Stimulated activated naive B cell treated with anti-CD40 and anti-IgM and Interleukin-4, amounts not matched to agents 10 μg/mL and 1 μg/mL and 100 μg/mL, for 72 hours (primary cell): ENCODE results near the gene MAVS.

Experiments
- ATAC-seq, 2 donors: fragments of 150-1000 bp; cut with Tn5 transposase; replicated peaks; 2 replicates each; pipeline ENCODE4 v1.10.0; 2021; ENCODE audit warnings: moderate library complexity in 1 of 2
- DNase-seq: peaks from one replicate; pipeline ENCODE4 v3.0.0; 2021
- H3K27ac Mint-ChIP-seq: one replicate; pipeline ENCODE4 v1.8.0; 2022; ENCODE audit warnings: mild to moderate bottlenecking, mixed read lengths
- H3K27me3 Mint-ChIP-seq, 2 donors: one replicate each; pipeline ENCODE4 v1.8.0; 2022; ENCODE audit warnings: mixed read lengths in 2 of 2
- H3K36me3 Mint-ChIP-seq, 2 donors: one replicate each; pipeline ENCODE4 v1.8.0; 2022; ENCODE audit warnings: mixed read lengths in 2 of 2, mild to moderate bottlenecking in 1 of 2
- H3K4me1 Mint-ChIP-seq, 2 donors: one replicate each; pipeline ENCODE4 v1.8.0; 2022; ENCODE audit warnings: mixed read lengths in 2 of 2, mild to moderate bottlenecking in 1 of 2
- H3K4me3 Mint-ChIP-seq, 2 donors: one replicate each; pipeline ENCODE4 v1.8.0; 2022; ENCODE audit warnings: mild to moderate bottlenecking in 2 of 2, mixed read lengths in 2 of 2, moderate library complexity in 1 of 2
- H3K9me3 Mint-ChIP-seq, 2 donors: one replicate each; pipeline ENCODE4 v1.8.0; 2022; ENCODE audit warnings: mixed read lengths in 2 of 2, mild to moderate bottlenecking in 1 of 2

MAVS gene

GRCh38 chr20:3854462-3854871 lies 7.8 kb downstream of the MAVS start:
- no peaks in the 10 kb centered on the region for H3K9me3 Mint-ChIP-seq
- H3K4me1 Mint-ChIP-seq = peaks cover 6 to 13% of the 10 kb centered on the region in 2 donors
- no peaks in the 10 kb centered on the region for H3K27me3 Mint-ChIP-seq
- H3K27ac Mint-ChIP-seq = no peak overlapping the region
- H3K36me3 Mint-ChIP-seq = peaks cover 26 to 39% of the 10 kb centered on the region in 2 donors
- ATAC-seq (no peak), DNase-seq (no peak)
- H3K4me3 Mint-ChIP-seq = no peak overlapping the region

DNA sequence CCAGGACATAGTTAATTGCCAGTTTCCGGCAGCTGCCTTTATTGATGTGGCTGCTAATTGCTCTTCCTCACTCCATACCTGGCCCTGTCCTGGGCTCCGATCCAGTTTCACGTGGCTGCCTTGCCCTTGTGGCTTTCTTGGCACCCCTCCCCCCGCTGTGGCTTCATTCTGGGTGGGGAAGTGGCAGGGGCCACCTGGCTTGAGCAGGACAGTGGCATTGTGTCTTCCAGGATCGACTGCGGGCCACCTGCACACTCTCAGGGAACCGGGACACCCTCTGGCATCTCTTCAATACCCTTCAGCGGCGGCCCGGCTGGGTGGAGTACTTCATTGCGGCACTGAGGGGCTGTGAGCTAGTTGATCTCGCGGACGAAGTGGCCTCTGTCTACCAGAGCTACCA lies 10.8 kb downstream of the MAVS start:
- Mint-ChIP-seq H3K4me1 (peaks cover 6 to 18% of the 10 kb centered on the region in 2 donors), H3K27ac (no peak overlapping the region), H3K27me3 (no peaks in the 10 kb centered on the region), H3K4me3 (no peak overlapping the region), H3K36me3 (peaks cover 49 to 54% of the 10 kb centered on the region in 2 donors), H3K9me3 (no peaks in the 10 kb centered on the region)
- ATAC-seq (no peak), DNase-seq (no peak)

GRCh38 chr20:3858689-3859088 lies 12.1 kb downstream of the MAVS start:
- H3K36me3 Mint-ChIP-seq = peaks cover 61 to 67% of the 10 kb centered on the region in 2 donors
- H3K4me1 Mint-ChIP-seq = peaks cover 17 to 31% of the 10 kb centered on the region in 2 donors
- H3K9me3 Mint-ChIP-seq = no peaks in the 10 kb centered on the region
- H3K27ac Mint-ChIP-seq = no peak overlapping the region
- H3K4me3 Mint-ChIP-seq = no peak overlapping the region
- no peak for ATAC-seq
- no peaks in the 10 kb centered on the region for H3K27me3 Mint-ChIP-seq
- no peak for DNase-seq

GRCh38 chr20:3861191-3861590 lies 14.6 kb downstream of the MAVS start:
- Mint-ChIP-seq H3K36me3 (peaks cover 63 to 67% of the 10 kb centered on the region in 2 donors), H3K27me3 (no peaks in the 10 kb centered on the region), H3K4me3 (no peak overlapping the region), H3K27ac (no peak overlapping the region), H3K4me1 (peaks cover 15 to 27% of the 10 kb centered on the region in 2 donors), H3K9me3 (no peaks in the 10 kb centered on the region)
- no peak for ATAC-seq
- DNase-seq = no peak

DNA sequence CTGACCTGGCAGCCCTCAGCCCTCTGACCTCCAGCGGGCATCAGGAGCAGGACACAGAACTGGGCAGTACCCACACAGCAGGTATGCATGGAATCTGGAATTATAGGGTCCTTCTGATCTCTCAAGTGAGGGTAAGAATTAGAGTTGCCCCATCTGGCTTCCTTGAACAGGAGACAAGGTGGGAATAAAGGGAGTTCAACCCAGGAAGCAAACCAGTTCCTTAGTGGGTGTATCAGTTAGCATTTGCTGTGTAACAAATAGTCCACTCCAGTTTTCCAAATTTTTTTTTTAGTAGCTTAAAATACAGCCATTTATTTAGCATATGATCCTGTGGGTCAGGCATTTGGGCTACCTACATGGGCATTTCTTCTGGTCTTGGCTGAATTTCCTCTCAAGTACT lies 15.7 kb downstream of the MAVS start:
- H3K36me3 Mint-ChIP-seq = peaks cover 60 to 66% of the 10 kb centered on the region in 2 donors
- no peaks in the 10 kb centered on the region for H3K27me3 Mint-ChIP-seq
- no peaks in the 10 kb centered on the region for H3K9me3 Mint-ChIP-seq
- peak overlapping the region; percentile 88 for H3K27ac Mint-ChIP-seq
- H3K4me3 Mint-ChIP-seq = no peak overlapping the region
- peaks cover 13 to 27% of the 10 kb centered on the region in 2 donors for H3K4me1 Mint-ChIP-seq
- no peak for ATAC-seq
- no peak for DNase-seq

GRCh38 chr20:3863317-3863716 lies 16.7 kb downstream of the MAVS start:
- ATAC-seq (peak; percentile 94 to 97), DNase-seq (peak; percentile 53)
- Mint-ChIP-seq H3K4me1 (peaks cover 14 to 27% of the 10 kb centered on the region in 2 donors), H3K4me3 (no peak overlapping the region), H3K27ac (peak overlapping the region; percentile 89), H3K9me3 (no peaks in the 10 kb centered on the region), H3K27me3 (no peaks in the 10 kb centered on the region), H3K36me3 (peaks cover 56 to 65% of the 10 kb centered on the region in 2 donors)

DNA sequence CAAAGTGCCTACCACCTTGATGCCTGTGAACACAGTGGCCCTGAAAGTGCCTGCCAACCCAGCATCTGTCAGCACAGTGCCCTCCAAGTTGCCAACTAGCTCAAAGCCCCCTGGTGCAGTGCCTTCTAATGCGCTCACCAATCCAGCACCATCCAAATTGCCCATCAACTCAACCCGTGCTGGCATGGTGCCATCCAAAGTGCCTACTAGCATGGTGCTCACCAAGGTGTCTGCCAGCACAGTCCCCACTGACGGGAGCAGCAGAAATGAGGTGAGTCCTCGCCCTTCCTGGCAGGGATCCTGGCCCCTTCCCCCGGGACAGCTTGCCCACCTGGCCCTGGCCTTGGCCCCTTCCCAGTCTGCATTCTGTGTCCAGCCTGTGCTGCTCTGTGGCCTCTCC lies 17.9 kb downstream of the MAVS start:
- Mint-ChIP-seq H3K27me3 (no peaks in the 10 kb centered on the region), H3K36me3 (peaks cover 56 to 60% of the 10 kb centered on the region in 2 donors), H3K27ac (peak overlapping the region; percentile 81), H3K9me3 (no peaks in the 10 kb centered on the region), H3K4me3 (no peak overlapping the region), H3K4me1 (peaks cover 14 to 27% of the 10 kb centered on the region in 2 donors)
- ATAC-seq (no peak), DNase-seq (no peak)

DNA sequence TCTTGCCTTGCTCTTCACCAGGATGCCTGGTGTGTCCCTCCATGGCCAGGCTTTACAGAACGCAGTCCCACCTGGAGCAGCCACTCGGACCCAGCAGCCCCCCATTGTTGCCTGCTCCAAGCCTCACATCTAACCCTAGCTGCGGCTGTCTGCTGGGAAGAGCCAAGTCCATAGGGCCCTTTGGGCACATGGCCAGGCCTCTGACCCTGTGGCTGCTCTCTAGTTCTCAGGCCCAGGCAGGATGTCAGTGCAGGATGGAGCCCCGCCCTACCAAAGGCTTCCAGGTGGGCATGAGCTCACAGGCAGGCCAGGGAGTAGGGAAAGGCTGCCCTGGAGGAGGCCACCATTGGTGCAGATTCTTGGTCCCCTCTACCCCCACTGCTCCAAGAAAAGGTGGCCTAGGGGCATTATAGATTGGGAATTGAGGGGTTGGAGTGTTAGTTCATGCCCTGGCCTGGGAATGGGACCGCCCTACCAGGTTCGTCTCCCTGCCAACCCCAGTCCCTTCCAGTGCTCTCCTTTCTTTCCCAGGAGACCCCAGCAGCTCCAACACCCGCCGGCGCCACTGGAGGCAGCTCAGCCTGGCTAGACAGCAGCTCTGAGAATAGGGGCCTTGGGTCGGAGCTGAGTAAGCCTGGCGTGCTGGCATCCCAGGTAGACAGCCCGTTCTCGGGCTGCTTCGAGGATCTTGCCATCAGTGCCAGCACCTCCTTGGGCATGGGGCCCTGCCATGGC lies 18.7 kb downstream of the MAVS start:
- DNase-seq = no peak
- no peaks in the 10 kb centered on the region for H3K9me3 Mint-ChIP-seq
- H3K27me3 Mint-ChIP-seq = no peaks in the 10 kb centered on the region
- no peak for ATAC-seq
- no peak overlapping the region for H3K4me3 Mint-ChIP-seq
- H3K27ac Mint-ChIP-seq = no peak overlapping the region
- H3K36me3 Mint-ChIP-seq = peaks cover 54 to 61% of the 10 kb centered on the region in 2 donors
- peaks cover 14 to 27% of the 10 kb centered on the region in 2 donors for H3K4me1 Mint-ChIP-seq

DNA sequence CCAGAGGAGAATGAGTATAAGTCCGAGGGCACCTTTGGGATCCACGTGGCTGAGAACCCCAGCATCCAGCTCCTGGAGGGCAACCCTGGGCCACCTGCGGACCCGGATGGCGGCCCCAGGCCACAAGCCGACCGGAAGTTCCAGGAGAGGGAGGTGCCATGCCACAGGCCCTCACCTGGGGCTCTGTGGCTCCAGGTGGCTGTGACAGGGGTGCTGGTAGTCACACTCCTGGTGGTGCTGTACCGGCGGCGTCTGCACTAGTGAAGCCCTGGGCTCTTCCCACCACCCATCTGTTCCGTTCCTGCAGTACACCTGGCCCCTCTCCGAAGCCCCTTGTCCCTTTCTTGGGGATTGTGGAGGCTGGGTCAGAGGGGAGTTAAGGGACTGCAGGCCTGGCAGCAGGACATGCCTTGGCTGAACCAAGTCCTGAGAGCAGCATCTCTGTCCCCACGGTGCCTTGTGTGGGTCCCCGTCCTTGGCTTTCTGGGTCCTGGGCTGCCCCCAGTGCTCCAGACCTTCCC lies 19.3 kb downstream of the MAVS start:
- no peaks in the 10 kb centered on the region for H3K27me3 Mint-ChIP-seq
- H3K4me1 Mint-ChIP-seq = peaks cover 17 to 27% of the 10 kb centered on the region in 2 donors
- ATAC-seq (no peak), DNase-seq (no peak)
- H3K36me3 Mint-ChIP-seq = peaks cover 54 to 65% of the 10 kb centered on the region in 2 donors
- no peaks in the 10 kb centered on the region for H3K9me3 Mint-ChIP-seq
- H3K4me3 Mint-ChIP-seq = no peak overlapping the region
- H3K27ac Mint-ChIP-seq = no peak overlapping the region

DNA sequence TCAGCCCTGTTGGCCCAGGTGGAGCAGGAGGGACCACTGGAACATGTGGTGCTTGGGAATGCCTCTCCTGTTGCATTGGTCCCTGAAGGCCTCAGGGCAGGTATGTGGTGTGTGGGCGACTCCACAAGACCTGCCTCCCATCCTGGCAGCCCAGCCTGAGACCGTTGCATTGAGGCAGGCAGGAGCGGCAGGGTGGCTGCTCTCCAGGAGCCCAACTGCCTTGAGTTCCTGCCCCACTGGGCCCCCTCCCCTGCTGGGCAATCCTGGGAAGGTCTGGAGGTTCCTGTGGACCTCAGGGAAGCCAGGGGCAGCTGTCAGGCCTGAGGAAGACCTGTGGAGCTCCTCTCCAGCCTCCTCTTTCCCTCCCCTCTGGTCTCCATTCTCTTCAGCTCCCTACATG lies 19.8 kb downstream of the MAVS start:
- no peak for ATAC-seq

DNA sequence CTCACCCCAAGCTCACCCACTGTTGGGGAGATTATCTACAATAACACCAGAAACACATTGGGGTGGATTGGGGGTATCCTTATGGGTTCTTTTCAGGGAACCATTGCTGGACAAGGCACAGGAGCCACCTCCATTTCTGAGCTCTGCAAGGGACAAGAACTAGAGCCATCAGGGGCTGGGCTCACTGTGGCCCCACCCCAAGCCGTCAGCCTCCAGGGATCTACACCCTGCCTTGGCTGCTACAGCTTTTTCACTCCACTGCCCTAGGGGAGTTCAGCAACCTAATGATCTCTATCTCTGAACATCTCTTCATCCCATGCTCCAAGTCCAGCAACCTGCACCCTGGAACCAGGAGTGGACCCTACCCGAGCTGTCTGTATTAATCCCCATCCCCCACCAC lies 21.2 kb downstream of the MAVS start:
- ATAC-seq = no peak
- no peaks in the 10 kb centered on the region for H3K27me3 Mint-ChIP-seq
- DNase-seq = no peak
- H3K27ac Mint-ChIP-seq = no peak overlapping the region
- peaks cover 18 to 23% of the 10 kb centered on the region in 2 donors for H3K4me1 Mint-ChIP-seq
- no peak overlapping the region for H3K4me3 Mint-ChIP-seq
- H3K36me3 Mint-ChIP-seq = peaks cover 42 to 53% of the 10 kb centered on the region in 2 donors
- no peaks in the 10 kb centered on the region for H3K9me3 Mint-ChIP-seq

More for the DNA sequence above, 19.8 kb downstream of the MAVS start:
- DNase-seq = no peak
- no peak overlapping the region for H3K4me3 Mint-ChIP-seq
- no peaks in the 10 kb centered on the region for H3K27me3 Mint-ChIP-seq
- H3K9me3 Mint-ChIP-seq = no peaks in the 10 kb centered on the region
- peaks cover 51 to 62% of the 10 kb centered on the region in 2 donors for H3K36me3 Mint-ChIP-seq
- H3K27ac Mint-ChIP-seq = peak overlapping the region; percentile 56
- H3K4me1 Mint-ChIP-seq = peaks cover 17 to 23% of the 10 kb centered on the region in 2 donors

GRCh38 chr20:3869839-3870634 lies 23.4 kb downstream of the MAVS start:
- Mint-ChIP-seq H3K27ac (no peak overlapping the region), H3K36me3 (peaks cover 40 to 51% of the 10 kb centered on the region in 2 donors)

GRCh38 chr20:3871550-3872265 lies 25.1 kb downstream of the MAVS start:
- no peak for DNase-seq
- no peak for ATAC-seq
- peaks cover 35 to 54% of the 10 kb centered on the region in 2 donors for H3K36me3 Mint-ChIP-seq
- no peaks in the 10 kb centered on the region for H3K9me3 Mint-ChIP-seq
- H3K27me3 Mint-ChIP-seq = no peaks in the 10 kb centered on the region
- peaks cover 13 to 35% of the 10 kb centered on the region in 2 donors for H3K4me1 Mint-ChIP-seq
- H3K4me3 Mint-ChIP-seq = no peak overlapping the region
- no peak overlapping the region for H3K27ac Mint-ChIP-seq

More at GRCh38 chr20:3869839-3870634, 23.4 kb downstream of the MAVS start:
- ATAC-seq (no peak), DNase-seq (no peak)
- Mint-ChIP-seq H3K4me1 (peaks cover 12 to 25% of the 10 kb centered on the region in 2 donors), H3K27me3 (no peaks in the 10 kb centered on the region), H3K9me3 (no peaks in the 10 kb centered on the region), H3K4me3 (no peak overlapping the region)

DNA sequence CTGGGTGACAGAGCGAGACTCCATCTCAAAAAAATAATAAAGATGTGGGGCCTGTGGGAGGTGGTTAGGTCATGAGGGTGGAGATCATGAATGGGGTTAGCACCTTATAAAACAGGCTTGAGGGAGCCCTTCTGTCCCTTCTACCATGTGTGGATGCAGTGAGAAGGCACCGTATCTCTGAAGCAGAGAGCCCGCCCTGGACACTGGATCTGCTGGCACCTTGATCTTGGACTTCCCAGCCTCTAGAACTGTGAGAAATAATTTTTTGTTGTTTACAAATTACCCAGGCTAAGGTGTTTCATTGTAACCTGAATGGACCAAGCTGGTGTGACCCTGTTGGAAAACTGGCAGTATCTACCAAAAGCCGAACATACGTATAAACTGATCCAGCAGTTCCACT lies 26.9 kb downstream of the MAVS start:
- Mint-ChIP-seq H3K9me3 (no peaks in the 10 kb centered on the region), H3K36me3 (peaks cover 37 to 46% of the 10 kb centered on the region in 2 donors), H3K27ac (peak overlapping the region; percentile 86), H3K4me3 (no peak overlapping the region), H3K27me3 (no peaks in the 10 kb centered on the region), H3K4me1 (peaks cover 12 to 39% of the 10 kb centered on the region in 2 donors)
- ATAC-seq = peak; percentile 27 to 30
- DNase-seq = no peak
